Sigmoid colon (tissue), 7 donors: ENCODE data around the gene F2. TPM values are rescaled to one million over a fixed set of nuclear protein-coding genes. Genes with fewer than 3 reads are reported as not detected.

ENCODE experiments used
- DNase-seq: peaks from one replicate; pipeline ENCODE4 v3.0.0-alpha.2; 2019
- H3K27ac ChIP-seq, 4 donors: fragments of 200-600 bp; sonication (generic); one replicate each; pipeline ENCODE4 v1.5.1; 2016 to 2019; ENCODE audit warnings: mild to moderate bottlenecking in 1 of 4
- H3K27me3 ChIP-seq, 3 donors: fragments of 200-600 bp; sonication (generic); one replicate each; pipeline ENCODE4 v1.5.1; 2019; ENCODE audit warnings: mild to moderate bottlenecking in 1 of 3
- H3K36me3 ChIP-seq, 4 donors: fragments of 200-600 bp; sonication (generic); one replicate each; pipeline ENCODE4 v1.5.1; 2016 to 2019
- H3K4me1 ChIP-seq, 4 donors: fragments of 200-600 bp; sonication (generic); one replicate each; pipeline ENCODE4 v1.5.1; 2017 to 2019
- H3K4me3 ChIP-seq, 4 donors: fragments of 200-600 bp; sonication (generic); one replicate each; pipeline ENCODE4 v1.5.1; 2017 to 2019; ENCODE audit warnings: mild to moderate bottlenecking in 2 of 4, moderate library complexity in 1 of 4
- H3K9me3 ChIP-seq, 4 donors: fragments of 200-600 bp in 3 of 4; sonication (generic) in 3 of 4; one replicate each; pipeline versions ENCODE4 v1.5.1 to v1.6.1; 2013 to 2019
- CTCF ChIP-seq, 4 experiments: fragments of 450-650 bp in 3 of 4; fragments of 200-600 bp in 1 of 4; IDR thresholded peaks; one replicate each; pipeline ENCODE4 v1.5.1; 2016 to 2019; ENCODE audit warnings: antibody characterized with exemption in 4 of 4, mild to moderate bottlenecking in 3 of 4, moderate library complexity in 2 of 4
- EP300 ChIP-seq, 4 donors: sonication (generic); formaldehyde crosslinking; IDR thresholded peaks; one replicate each; pipeline ENCODE4 v1.6.1; 2017; ENCODE audit warnings: antibody characterized with exemption in 4 of 4
- POLR2A ChIP-seq, 2 donors: fragments of 450-650 bp; IDR thresholded peaks; one replicate each; pipeline ENCODE4 v1.6.1; 2016; ENCODE audit warnings: antibody characterized with exemption in 2 of 2, mild to moderate bottlenecking in 2 of 2, moderate library complexity in 2 of 2
- POLR2AphosphoS5 ChIP-seq, 4 donors: sonication (generic); formaldehyde crosslinking; IDR thresholded peaks; one replicate each; pipeline ENCODE4 v1.6.1; 2017; ENCODE audit warnings: antibody characterized with exemption in 4 of 4
- WGBS, 2 donors: extraction: QIAGEN DNeasy Blood & Tissue Kit; methylation state at CpG; one replicate each; pipeline ENCODE4 v1.1.7; 2013; 5-methylcytosine and 5-hydroxymethylcytosine counted together
- intact Hi-C: fragments of 100-400 bp; cut with DNase I; formaldehyde crosslinking; loops from one replicate; pipeline ENCODE4 v1.15.1; 2023
- polyA plus RNA-seq, 3 donors: library from polyadenylated mRNA; stranded (reverse); fragments of 200-250 nt; gene quantifications; one replicate each; pipeline ENCODE4 v1.2.3, GENCODE V29; 2013
- total RNA-seq, 4 donors: library from RNA; depleted of rRNA; stranded (reverse); fragments of >200 nt; gene quantifications; one replicate each; pipeline ENCODE4 v1.1.0, GENCODE V29; 2016
- donor health status: healthy with polysubstance abuse.
- donor health status: Bipolar disorder and iron deficiency.
- donor health status: healthy.

F2 gene
- total and polyA plus RNA-seq, 7 donors: 0.13 to 0.46 (median 0.28) TPM; not detected in 4

GRCh38 chr11:46682773-46683752 is 36.0 kb upstream of the F2 start:
- H3K4me1 ChIP-seq: peaks cover 0 to 31% (median 23%) of the 10 kb centered on the region in 4 donors
- H3K36me3 ChIP-seq: peaks cover 35 to 94% (median 56%) of the 10 kb centered on the region in 4 donors
- intact Hi-C loops: no loop called here
- peak overlapping the region in 3 of 4 donors; percentile 8 to 53 (median 51) for H3K27ac ChIP-seq
- H3K9me3 ChIP-seq: no peaks in the 10 kb centered on the region
- DNase-seq: no peak
- TF ChIP-seq POLR2A (IDR thresholded peaks at IDR 0.05) (no peak), CTCF (IDR thresholded peaks at IDR 0.05) (no peak), EP300 (IDR thresholded peaks at IDR 0.05) (no peak), POLR2AphosphoS5 (IDR thresholded peaks at IDR 0.05) (no peak)
- H3K4me3 ChIP-seq: no peak overlapping the region
- H3K27me3 ChIP-seq: no peaks in the 10 kb centered on the region
- 96 to 97% methylated on average over 11 of the region's 11 CpGs for WGBS, 2 donors

- H3K27me3 ChIP-seq: no peaks in the 10 kb centered on the region
- H3K36me3 ChIP-seq: peaks cover 26 to 94% (median 50%) of the 10 kb centered on the region in 4 donors
- intact Hi-C loops: no loop called here
- WGBS, 2 donors: 53 to 70% methylated on average over 3 of the region's 3 CpGs
- peak overlapping the region in 3 of 4 donors; percentile 8 to 53 (median 27) for H3K27ac ChIP-seq
- peaks cover 0 to 33% (median 26%) of the 10 kb centered on the region in 4 donors for H3K4me1 ChIP-seq
- no peak overlapping the region for H3K4me3 ChIP-seq
- no peaks in the 10 kb centered on the region for H3K9me3 ChIP-seq
- DNase-seq: no peak
- no peak for TF ChIP-seq CTCF (IDR thresholded peaks at IDR 0.05)
Observed at GRCh38 chr11:46684367-46684766, 34.6 kb upstream of the F2 start.

GRCh38 chr11:46686886-46687795 is 31.9 kb upstream of the F2 start:
- H3K4me1 ChIP-seq: peaks cover 0 to 33% (median 26%) of the 10 kb centered on the region in 4 donors
- WGBS, 2 donors: 82% methylated on average over 15 of the region's 15 CpGs
- no peak overlapping the region for H3K4me3 ChIP-seq
- no peak for TF ChIP-seq EP300 (IDR thresholded peaks at IDR 0.05)
- TF ChIP-seq POLR2A (IDR thresholded peaks at IDR 0.05): no peak
- no peak for TF ChIP-seq CTCF (IDR thresholded peaks at IDR 0.05)
- no peak for TF ChIP-seq POLR2AphosphoS5 (IDR thresholded peaks at IDR 0.05)
- DNase-seq: no peak
- intact Hi-C loops: no loop called here
- peak overlapping the region; percentile 50 to 61 (median 60) for H3K27ac ChIP-seq
- peaks cover 5 to 91% (median 30%) of the 10 kb centered on the region in 4 donors for H3K36me3 ChIP-seq
- H3K9me3 ChIP-seq: no peaks in the 10 kb centered on the region
- no peaks in the 10 kb centered on the region for H3K27me3 ChIP-seq

GRCh38 chr11:46690702-46691101 is 28.3 kb upstream of the F2 start:
- no peak for TF ChIP-seq POLR2A (IDR thresholded peaks at IDR 0.05)
- no peak for TF ChIP-seq EP300 (IDR thresholded peaks at IDR 0.05)
- TF ChIP-seq CTCF (IDR thresholded peaks at IDR 0.05): no peak
- TF ChIP-seq POLR2AphosphoS5 (IDR thresholded peaks at IDR 0.05): no peak
- H3K9me3 ChIP-seq: no peaks in the 10 kb centered on the region
- peaks cover 20 to 92% (median 54%) of the 10 kb centered on the region in 4 donors for H3K36me3 ChIP-seq
- intact Hi-C loops: no loop called here
- H3K4me1 ChIP-seq: peaks cover 0 to 40% (median 22%) of the 10 kb centered on the region in 4 donors
- H3K27me3 ChIP-seq: no peaks in the 10 kb centered on the region
- no peak overlapping the region for H3K4me3 ChIP-seq
- DNase-seq: no peak
- no peak overlapping the region for H3K27ac ChIP-seq
- 96% methylated on average over 1 of the region's 1 CpG for WGBS, 2 donors
